Hepatic stellate cell (primary cell): ENCODE measurements around the gene RAPGEF6.
"Not testable (repeated sequence)": the region's sequence is repeated elsewhere in the genome, so short reads cannot be mapped to it uniquely, and the experiment has no call there.

Experiments used
- DNase-seq: peaks from one replicate; pipeline ENCODE4 v3.0.0; 2011; ENCODE audit warnings: low spot score

RAPGEF6 gene

GRCh38 chr5:131634996-131635683, at the start of gene RAPGEF6:
Gene RAPGEF6, minus strand, starts transcription at chr5:131635229. Its CDS starts 199 bp downstream, at chr5:131635030.
- DNase-seq: peak; percentile 83

GRCh38 chr5:131684595-131684994, 49.6 kb upstream of the RAPGEF6 start:
- DNase-seq: no peak

- no peak for DNase-seq
Measured at GRCh38 chr5:131684051-131684450, 49.0 kb upstream of the RAPGEF6 start.

- no peak for DNase-seq
Measured at GRCh38 chr5:131682826-131683225, 47.8 kb upstream of the RAPGEF6 start.

GRCh38 chr5:131682175-131682574, 47.1 kb upstream of the RAPGEF6 start:
- DNase-seq: no peak

GRCh38 chr5:131679911-131680310, 44.9 kb upstream of the RAPGEF6 start:
- no peak for DNase-seq

- not testable (repeated sequence) for DNase-seq
Measured at GRCh38 chr5:131678273-131678672, 43.2 kb upstream of the RAPGEF6 start.

GRCh38 chr5:131677115-131677514, 42.1 kb upstream of the RAPGEF6 start:
- no peak for DNase-seq

GRCh38 chr5:131672776-131673175, 37.7 kb upstream of the RAPGEF6 start:
- DNase-seq: no peak

GRCh38 chr5:131671994-131672655, 37.1 kb upstream of the RAPGEF6 start:
- DNase-seq: peak; percentile 45

- DNase-seq: no peak
Measured at GRCh38 chr5:131671409-131671808, 36.4 kb upstream of the RAPGEF6 start.

- no peak for DNase-seq
Measured at GRCh38 chr5:131664929-131665328, 29.9 kb upstream of the RAPGEF6 start.

GRCh38 chr5:131661933-131662332, 26.9 kb upstream of the RAPGEF6 start:
- no peak for DNase-seq

GRCh38 chr5:131659841-131660240, 24.8 kb upstream of the RAPGEF6 start:
- no peak for DNase-seq

- no peak for DNase-seq
Measured at GRCh38 chr5:131659290-131659689, 24.3 kb upstream of the RAPGEF6 start.

- no peak for DNase-seq
Measured at GRCh38 chr5:131654776-131655175, 19.7 kb upstream of the RAPGEF6 start.

- no peak for DNase-seq
Measured at GRCh38 chr5:131654309-131654708, 19.3 kb upstream of the RAPGEF6 start.

GRCh38 chr5:131649161-131649560, 14.1 kb upstream of the RAPGEF6 start:
- DNase-seq: no peak

- DNase-seq: no peak
Measured at GRCh38 chr5:131647048-131647769, 12.2 kb upstream of the RAPGEF6 start.

- DNase-seq: no peak
Measured at GRCh38 chr5:131644822-131645221, 9.8 kb upstream of the RAPGEF6 start.

- no peak for DNase-seq
Measured at GRCh38 chr5:131644370-131644769, 9.3 kb upstream of the RAPGEF6 start.

GRCh38 chr5:131641494-131641893, 6.5 kb upstream of the RAPGEF6 start:
- no peak for DNase-seq
